Calu3 (cell line): ENCODE data around the gene GALK2. TPM values are rescaled to one million over a fixed set of nuclear protein-coding genes. Genes with fewer than 3 reads are reported as not detected.
"Not testable (repeated sequence)": the region's sequence is repeated elsewhere in the genome, so short reads cannot be mapped to it uniquely, and the experiment has no call there.

Experiments
- BruUV-seq: library from RNA; stranded (reverse); fragments of 400-500 nt; replicated peaks from 2 replicates; lab custom pipeline; 2021; lab: Mats Ljungman, UMichigan
- CTCF ChIA-PET: fragments of 300-600 bp; sonication (Branson Sonifier 250); formaldehyde crosslinking; loops from one replicate; lab custom pipeline; 2022; ENCODE audit warnings: antibody characterized with exemption; lab: Charles Lee
- DNase-seq: peaks from one replicate; pipeline ENCODE4 v3.0.0; 2022
- H3K27ac Mint-ChIP-seq: one replicate; pipeline ENCODE4 v1.8.0; 2022; ENCODE audit warnings: mixed read lengths; ENCODE audit not compliant: unreplicated experiment
- H3K27me3 Mint-ChIP-seq: one replicate; pipeline ENCODE4 v1.8.0; 2022; ENCODE audit warnings: mixed read lengths; ENCODE audit not compliant: unreplicated experiment
- H3K36me3 Mint-ChIP-seq: one replicate; pipeline ENCODE4 v1.8.0; 2022; ENCODE audit warnings: mild to moderate bottlenecking, moderate library complexity, mixed read lengths; ENCODE audit not compliant: insufficient read depth, unreplicated experiment
- H3K4me1 Mint-ChIP-seq: one replicate; pipeline ENCODE4 v1.8.0; 2022; ENCODE audit warnings: mild to moderate bottlenecking, low read depth, mixed read lengths; ENCODE audit not compliant: unreplicated experiment
- H3K4me3 Mint-ChIP-seq: one replicate; pipeline ENCODE4 v1.8.0; 2022; ENCODE audit warnings: mild to moderate bottlenecking, low read depth, moderate library complexity, mixed read lengths; ENCODE audit not compliant: unreplicated experiment
- H3K9me3 Mint-ChIP-seq: one replicate; pipeline ENCODE4 v1.8.0; 2022; ENCODE audit warnings: low read depth, mixed read lengths; ENCODE audit not compliant: unreplicated experiment
- intact Hi-C: fragments of 100-400 bp; cut with micrococcal nuclease; formaldehyde crosslinking; loops from one replicate; pipeline ENCODE4 v1.10.0; 2022; ENCODE audit not compliant: unreplicated experiment
- total RNA-seq: library from RNA; stranded (reverse); gene quantifications from 2 replicates; pipeline ENCODE4 v1.2.3, GENCODE V29; 2022
- TF ChIP-seq, protein P1 (sequence below): fragments of 200-600 bp; IDR thresholded peaks from one replicate; pipeline ENCODE4 v1.8.0; 2022; ENCODE audit warnings: antibody characterized with exemption; ENCODE audit not compliant: unreplicated experiment

The GALK2 gene
- total RNA-seq, 1 experiment from 2014 or later, result 48.3 TPM

DNA sequence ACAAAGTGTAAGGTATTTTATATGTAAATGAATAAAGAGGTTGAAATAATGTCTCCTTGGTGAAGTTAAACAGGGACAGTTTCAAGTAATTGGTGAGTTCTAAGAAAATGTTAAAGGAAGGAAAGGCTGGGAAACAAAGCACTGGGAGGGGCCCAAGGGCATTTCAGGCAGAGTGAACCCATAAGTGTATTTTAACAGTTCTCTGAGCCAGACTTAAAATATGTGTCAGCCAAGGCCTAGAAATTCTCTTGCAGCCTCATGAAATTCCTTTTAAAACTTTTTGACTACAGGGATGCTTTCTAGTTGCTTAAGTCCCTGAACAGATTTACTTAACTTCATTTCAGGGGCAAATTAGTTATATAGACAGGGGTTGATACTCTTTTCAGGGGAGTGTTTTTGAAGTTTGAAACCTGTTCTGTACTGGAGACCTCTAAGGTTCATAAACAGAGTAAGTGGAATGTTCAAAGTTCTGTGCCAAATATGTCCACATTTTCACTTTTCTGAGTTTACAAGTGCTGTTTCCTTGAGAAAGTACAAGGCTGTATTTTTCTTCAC is 77.6 kb downstream of the GALK2 start:
- Mint-ChIP-seq H3K36me3 (peaks cover 19% of the 10 kb centered on the region), H3K27ac (peak overlapping the region; percentile 8), H3K4me3 (no peak overlapping the region), H3K9me3 (peaks cover 3% of the 10 kb centered on the region), H3K27me3 (no peaks in the 10 kb centered on the region), H3K4me1 (no peaks in the 10 kb centered on the region)
- BruUV-seq, result no TSS peak
- CTCF ChIA-PET, result no interaction called here
- intact Hi-C loops, result no loop called here
- no peak for DNase-seq
- TF ChIP-seq, protein P1, sequence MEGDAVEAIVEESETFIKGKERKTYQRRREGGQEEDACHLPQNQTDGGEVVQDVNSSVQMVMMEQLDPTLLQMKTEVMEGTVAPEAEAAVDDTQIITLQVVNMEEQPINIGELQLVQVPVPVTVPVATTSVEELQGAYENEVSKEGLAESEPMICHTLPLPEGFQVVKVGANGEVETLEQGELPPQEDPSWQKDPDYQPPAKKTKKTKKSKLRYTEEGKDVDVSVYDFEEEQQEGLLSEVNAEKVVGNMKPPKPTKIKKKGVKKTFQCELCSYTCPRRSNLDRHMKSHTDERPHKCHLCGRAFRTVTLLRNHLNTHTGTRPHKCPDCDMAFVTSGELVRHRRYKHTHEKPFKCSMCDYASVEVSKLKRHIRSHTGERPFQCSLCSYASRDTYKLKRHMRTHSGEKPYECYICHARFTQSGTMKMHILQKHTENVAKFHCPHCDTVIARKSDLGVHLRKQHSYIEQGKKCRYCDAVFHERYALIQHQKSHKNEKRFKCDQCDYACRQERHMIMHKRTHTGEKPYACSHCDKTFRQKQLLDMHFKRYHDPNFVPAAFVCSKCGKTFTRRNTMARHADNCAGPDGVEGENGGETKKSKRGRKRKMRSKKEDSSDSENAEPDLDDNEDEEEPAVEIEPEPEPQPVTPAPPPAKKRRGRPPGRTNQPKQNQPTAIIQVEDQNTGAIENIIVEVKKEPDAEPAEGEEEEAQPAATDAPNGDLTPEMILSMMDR, result no peak

DNA sequence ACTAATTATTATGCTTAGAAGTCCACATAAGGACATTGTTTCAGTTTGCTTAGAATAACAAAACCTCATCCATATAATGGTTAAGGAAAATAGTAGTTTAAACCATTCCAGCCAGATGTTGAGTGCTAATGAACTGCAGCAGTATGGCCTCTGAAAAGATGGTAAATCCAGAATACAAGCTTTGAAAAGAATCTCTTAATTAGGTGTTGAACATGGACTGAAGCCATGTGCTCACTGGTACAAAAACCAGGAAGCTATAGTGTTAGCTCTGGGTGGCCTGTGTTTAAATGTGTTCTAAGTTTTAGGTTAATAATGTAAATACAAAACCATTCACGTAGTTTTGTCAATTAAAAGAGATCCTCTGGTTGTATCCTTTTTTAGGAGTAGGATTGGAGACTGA is 78.2 kb downstream of the GALK2 start:
- TF ChIP-seq, protein P1, result no peak
- Mint-ChIP-seq H3K27me3 (no peaks in the 10 kb centered on the region), H3K36me3 (peaks cover 18% of the 10 kb centered on the region), H3K9me3 (peaks cover 3% of the 10 kb centered on the region), H3K27ac (no peak overlapping the region), H3K4me1 (no peaks in the 10 kb centered on the region), H3K4me3 (no peak overlapping the region)
- CTCF ChIA-PET, result no interaction called here
- BruUV-seq, result no TSS peak
- intact Hi-C loops, result no loop called here
- DNase-seq, result no peak

DNA sequence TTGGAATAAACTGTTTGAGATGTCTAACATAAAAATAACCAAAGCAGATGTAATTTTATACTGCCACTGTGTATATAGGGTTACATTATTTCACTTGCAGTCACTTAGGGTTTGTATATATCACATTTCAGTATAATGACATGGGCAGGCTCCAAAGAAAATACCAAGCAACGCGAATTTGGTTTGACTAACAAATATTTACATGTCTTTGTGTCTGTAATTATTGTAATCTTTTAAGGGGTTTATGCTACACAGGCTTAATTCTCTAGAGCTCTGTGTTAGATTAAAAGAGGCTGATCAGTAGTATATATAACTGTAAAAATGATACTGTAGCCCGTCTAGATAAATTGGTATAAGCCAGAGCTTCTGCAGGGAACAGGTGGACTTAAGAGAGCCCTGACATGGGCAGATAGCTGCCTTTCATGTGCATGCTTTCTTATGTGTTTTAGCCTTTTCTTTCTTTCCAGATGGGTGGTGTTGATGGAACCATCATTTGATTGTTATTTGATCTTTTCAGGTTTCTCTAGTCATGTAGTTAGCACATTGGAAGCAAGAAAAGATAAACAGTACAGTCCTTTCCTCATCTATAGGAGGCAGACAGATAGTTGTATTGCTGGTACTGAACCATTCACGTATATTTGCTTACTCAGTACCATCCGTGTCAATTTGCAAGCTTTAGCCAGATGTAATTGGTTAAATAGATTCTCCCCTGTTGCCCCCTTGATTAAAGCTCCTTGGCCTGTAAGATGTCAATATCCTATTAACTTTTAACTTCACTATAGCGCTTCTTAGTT is 86.1 kb downstream of the GALK2 start:
- Mint-ChIP-seq H3K9me3 (peaks cover 6% of the 10 kb centered on the region), H3K4me1 (no peaks in the 10 kb centered on the region), H3K27me3 (no peaks in the 10 kb centered on the region), H3K36me3 (no peaks in the 10 kb centered on the region), H3K27ac (no peak overlapping the region), H3K4me3 (no peak overlapping the region)
- CTCF ChIA-PET, result no interaction called here
- BruUV-seq, result no TSS peak
- no peak for DNase-seq
- TF ChIP-seq, protein P1, result no peak
- intact Hi-C loops, result no loop called here

DNA sequence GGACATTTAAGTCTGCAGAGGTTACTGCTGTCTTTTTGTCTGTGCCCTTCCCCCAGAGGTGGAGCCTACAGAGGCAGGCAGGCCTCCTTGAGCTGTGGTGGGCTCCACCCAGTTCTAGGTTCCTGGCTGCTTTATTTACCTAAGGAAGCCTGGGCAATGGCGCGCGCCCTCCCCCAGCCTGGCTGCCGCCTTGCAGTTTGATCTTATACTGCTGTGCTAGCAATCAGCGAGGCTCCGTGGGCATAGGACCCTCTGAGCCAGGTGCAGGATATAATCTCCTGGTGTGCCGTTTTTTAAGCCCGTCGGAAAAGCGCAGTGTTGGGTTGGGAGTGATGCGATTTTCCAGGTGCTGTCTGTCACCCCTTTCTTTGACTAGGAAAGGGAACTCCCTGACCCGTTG is 95.1 kb downstream of the GALK2 start:
- H3K4me1 Mint-ChIP-seq, DNase-seq, H3K36me3 Mint-ChIP-seq, H3K4me3 Mint-ChIP-seq, H3K27me3 Mint-ChIP-seq, intact Hi-C loops, H3K27ac Mint-ChIP-seq, H3K9me3 Mint-ChIP-seq, BruUV-seq, CTCF ChIA-PET: not testable (repeated sequence)

DNA sequence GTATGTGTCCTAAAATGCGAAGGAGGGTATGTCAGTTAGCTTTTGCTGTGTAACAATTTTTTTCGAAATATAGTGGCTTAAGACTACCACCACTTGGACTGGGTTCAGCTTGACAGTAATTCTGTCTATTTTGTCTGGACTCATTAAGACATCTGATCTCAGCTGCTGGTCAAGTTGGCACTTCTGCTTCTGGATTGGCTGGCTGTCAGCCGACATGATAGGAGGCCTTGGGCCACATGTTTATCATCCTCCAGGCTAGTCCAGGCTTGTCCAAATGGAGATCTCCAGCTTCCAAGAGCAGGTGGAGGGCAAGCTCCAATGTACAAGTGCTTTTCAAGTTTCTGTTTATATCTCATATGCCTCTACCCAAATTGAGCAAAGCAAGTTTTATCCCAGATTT is 95.9 kb downstream of the GALK2 start:
- no peak for DNase-seq
- H3K27ac Mint-ChIP-seq, result no peak overlapping the region
- TF ChIP-seq, protein P1, result no peak
- peaks cover 7% of the 10 kb centered on the region for H3K4me1 Mint-ChIP-seq
- no peaks in the 10 kb centered on the region for H3K27me3 Mint-ChIP-seq
- CTCF ChIA-PET, result no interaction called here
- intact Hi-C loops, result no loop called here
- no TSS peak for BruUV-seq
- H3K4me3 Mint-ChIP-seq, result no peak overlapping the region
- peaks cover 2% of the 10 kb centered on the region for H3K9me3 Mint-ChIP-seq
- H3K36me3 Mint-ChIP-seq, result peaks cover 5% of the 10 kb centered on the region
